Neuronal stem cell (in vitro differentiated cells): ENCODE measurements around the gene IFNB1.

ENCODE experiments used
- DNase-seq: peaks from one replicate; pipeline ENCODE4 v3.0.0-alpha.2; 2013; ENCODE audit warnings: low spot score
- H2AFZ ChIP-seq: one replicate; pipeline ENCODE4 v1.6.1; 2013; ENCODE audit warnings: mild to moderate bottlenecking, low read length, inconsistent platforms
- H2AK5ac ChIP-seq: 2 replicates; pipeline ENCODE4 v1.6.1; 2013; ENCODE audit warnings: low read depth, mild to moderate bottlenecking, inconsistent platforms, low read length, moderate library complexity, mixed read lengths
- H2BK120ac ChIP-seq: 2 replicates; pipeline ENCODE4 v1.6.1; 2013; ENCODE audit warnings: low read depth, mild to moderate bottlenecking, inconsistent platforms, low read length, moderate library complexity, mixed read lengths
- H2BK12ac ChIP-seq: one replicate; pipeline ENCODE4 v1.6.1; 2013; ENCODE audit warnings: low read length, inconsistent platforms
- H2BK15ac ChIP-seq: 2 replicates; pipeline ENCODE4 v1.6.1; 2013; ENCODE audit warnings: mild to moderate bottlenecking, low read length, inconsistent platforms, mixed read lengths
- H2BK5ac ChIP-seq: one replicate; pipeline ENCODE4 v1.6.1; 2013; ENCODE audit warnings: inconsistent platforms, mild to moderate bottlenecking, low read length, moderate library complexity
- H3K14ac ChIP-seq: one replicate; pipeline ENCODE4 v1.6.1; 2013; ENCODE audit warnings: low read length, inconsistent platforms
- H3K18ac ChIP-seq: 2 replicates; pipeline ENCODE4 v1.6.1; 2013; ENCODE audit warnings: low read length, inconsistent platforms
- H3K23ac ChIP-seq: 2 replicates; pipeline ENCODE4 v1.6.1; 2013; ENCODE audit warnings: low read depth, mild to moderate bottlenecking, mixed read lengths, low read length, inconsistent platforms; ENCODE audit not compliant: poor library complexity
- H3K27ac ChIP-seq: replicated peaks from 3 replicates; pipeline ENCODE4 v1.5.1; 2013; ENCODE audit warnings: low read length, inconsistent platforms
- H3K27me3 ChIP-seq, 3 experiments: 2 replicates each; pipeline ENCODE4 v1.6.1; 2013; ENCODE audit warnings: low read length in 3 of 3, mild to moderate bottlenecking in 2 of 3, inconsistent platforms in 1 of 3, low read depth in 1 of 3, mixed read lengths in 1 of 3, moderate library complexity in 1 of 3; ENCODE audit not compliant: control insufficient read depth in 3 of 3, insufficient read depth in 3 of 3
- H3K36me3 ChIP-seq, 2 donors: replicated peaks in 1 of 2; 2 replicates each; pipeline ENCODE4 v1.6.1; 2013; ENCODE audit warnings: low read length in 2 of 2; ENCODE audit not compliant: control insufficient read depth in 2 of 2, insufficient read depth in 2 of 2
- H3K4ac ChIP-seq: 2 replicates; pipeline ENCODE4 v1.6.1; 2013; ENCODE audit warnings: inconsistent platforms, mild to moderate bottlenecking, low read length, moderate library complexity
- H3K4me1 ChIP-seq, 2 donors: 1 replicate in 1 of 2; 2 replicates in 1 of 2; pipeline ENCODE4 v1.6.1; 2013; ENCODE audit warnings: low read length in 2 of 2, low read depth in 1 of 2; ENCODE audit not compliant: control insufficient read depth in 2 of 2, insufficient read depth in 1 of 2
- H3K4me2 ChIP-seq: one replicate; pipeline ENCODE4 v1.6.1; 2013; ENCODE audit warnings: mild to moderate bottlenecking, low read length, inconsistent platforms; ENCODE audit not compliant: insufficient read depth, poor library complexity, severe bottlenecking
- H3K4me3 ChIP-seq, 2 donors: 2 replicates each; pipeline ENCODE4 v1.5.1; 2013; ENCODE audit warnings: low read length in 2 of 2, mild to moderate bottlenecking in 2 of 2, inconsistent platforms in 1 of 2, moderate library complexity in 1 of 2
- H3K79me1 ChIP-seq: one replicate; pipeline ENCODE4 v1.6.1; 2013; ENCODE audit warnings: low read depth, mild to moderate bottlenecking, inconsistent platforms, low read length, moderate library complexity
- H3K9ac ChIP-seq: one replicate; pipeline ENCODE4 v1.6.1; 2013; ENCODE audit warnings: mild to moderate bottlenecking, low read depth, low read length, inconsistent platforms; ENCODE audit not compliant: poor library complexity
- H3K9me3 ChIP-seq, 2 donors: replicated peaks in 1 of 2; 2 replicates each; pipeline versions ENCODE3 to v1.6.1; 2013; ENCODE audit warnings: low read length in 2 of 2, mild to moderate bottlenecking in 2 of 2, inconsistent platforms in 1 of 2, low read depth in 1 of 2, mixed read lengths in 1 of 2, moderate library complexity in 1 of 2; ENCODE audit not compliant: control insufficient read depth in 2 of 2, insufficient read depth in 1 of 2
- H4K8ac ChIP-seq: one replicate; pipeline ENCODE4 v1.6.1; 2013; ENCODE audit warnings: low read depth, mild to moderate bottlenecking, inconsistent platforms, low read length, moderate library complexity
- H4K91ac ChIP-seq: one replicate; pipeline ENCODE4 v1.6.1; 2013; ENCODE audit warnings: low read length, low read depth, mild to moderate bottlenecking, inconsistent platforms; ENCODE audit not compliant: poor library complexity
- WGBS, 2 donors: extraction: QIAGEN DNeasy Blood & Tissue Kit; methylation state at CpG; one replicate each; pipeline ENCODE4 v1.1.7; 2013; ENCODE audit warnings: missing lambda C conversion rate in 2 of 2, mixed read lengths in 1 of 2; ENCODE audit not compliant: insufficient read length in 2 of 2, insufficient replicate concordance in 1 of 2; ENCODE audit errors: extremely low coverage in 2 of 2; 5-methylcytosine and 5-hydroxymethylcytosine counted together

Gene IFNB1

GRCh38 chr9:21056931-21057330 is 20.8 kb downstream of the IFNB1 start:
- H2BK5ac ChIP-seq, result no peak overlapping the region
- no peak overlapping the region for H3K18ac ChIP-seq
- H4K91ac ChIP-seq, result no peak overlapping the region
- H2AFZ ChIP-seq, result no peak overlapping the region
- no peak for DNase-seq
- H4K8ac ChIP-seq, result no peak overlapping the region
- no peaks in the 10 kb centered on the region for H3K9me3 ChIP-seq
- no peak overlapping the region for H3K14ac ChIP-seq
- no peak overlapping the region for H3K4ac ChIP-seq
- H3K27ac ChIP-seq, result no peak overlapping the region
- H2BK120ac ChIP-seq, result no peak overlapping the region
- H3K23ac ChIP-seq, result no peak overlapping the region
- H3K79me1 ChIP-seq, result no peaks in the 10 kb centered on the region
- H3K36me3 ChIP-seq, result no peaks in the 10 kb centered on the region
- H3K27me3 ChIP-seq, result no peaks in the 10 kb centered on the region
- no peak overlapping the region for H3K4me2 ChIP-seq
- H3K4me3 ChIP-seq, result no peak overlapping the region
- no peaks in the 10 kb centered on the region for H3K4me1 ChIP-seq
- H2BK15ac ChIP-seq, result no peak overlapping the region
- WGBS, 2 donors, result no CpG with 5 or more reads among the region's 1 CpG
- no peak overlapping the region for H2BK12ac ChIP-seq
- H2AK5ac ChIP-seq, result no peak overlapping the region
- H3K9ac ChIP-seq, result no peak overlapping the region

GRCh38 chr9:21053851-21054250 is 23.9 kb downstream of the IFNB1 start:
- H3K27ac ChIP-seq, result no peak overlapping the region
- no peak overlapping the region for H3K4ac ChIP-seq
- no peaks in the 10 kb centered on the region for H3K9me3 ChIP-seq
- no peak overlapping the region for H4K8ac ChIP-seq
- H4K91ac ChIP-seq, result no peak overlapping the region
- H3K4me1 ChIP-seq, result no peaks in the 10 kb centered on the region
- no peaks in the 10 kb centered on the region for H3K36me3 ChIP-seq
- no peak overlapping the region for H2BK5ac ChIP-seq
- H3K79me1 ChIP-seq, result no peaks in the 10 kb centered on the region
- no peak overlapping the region for H3K18ac ChIP-seq
- H3K23ac ChIP-seq, result no peak overlapping the region
- H2AFZ ChIP-seq, result no peak overlapping the region
- no peaks in the 10 kb centered on the region for H3K27me3 ChIP-seq
- H2BK12ac ChIP-seq, result no peak overlapping the region
- no CpG with 5 or more reads among the region's 2 CpGs for WGBS, 2 donors
- H3K4me3 ChIP-seq, result no peak overlapping the region
- no peak overlapping the region for H3K14ac ChIP-seq
- H2BK120ac ChIP-seq, result no peak overlapping the region
- DNase-seq, result no peak
- H2AK5ac ChIP-seq, result no peak overlapping the region
- no peak overlapping the region for H2BK15ac ChIP-seq
- H3K9ac ChIP-seq, result no peak overlapping the region
- H3K4me2 ChIP-seq, result no peak overlapping the region

GRCh38 chr9:21047281-21047691 is 30.5 kb downstream of the IFNB1 start:
- H3K9ac ChIP-seq, result no peak overlapping the region
- H3K18ac ChIP-seq, result no peak overlapping the region
- H3K14ac ChIP-seq, result no peak overlapping the region
- H3K4ac ChIP-seq, result no peak overlapping the region
- H2BK12ac ChIP-seq, result no peak overlapping the region
- H4K8ac ChIP-seq, result no peak overlapping the region
- H3K4me1 ChIP-seq, result no peaks in the 10 kb centered on the region
- WGBS, 2 donors, result no CpG with 5 or more reads among the region's 2 CpGs
- H3K36me3 ChIP-seq, result no peaks in the 10 kb centered on the region
- H2BK120ac ChIP-seq, result no peak overlapping the region
- H3K27ac ChIP-seq, result no peak overlapping the region
- no peak overlapping the region for H2BK15ac ChIP-seq
- H3K27me3 ChIP-seq, result peaks cover 0 to 2% (median 0%) of the 10 kb centered on the region in 3 experiments
- no peak overlapping the region for H3K4me2 ChIP-seq
- no peak overlapping the region for H3K23ac ChIP-seq
- no peaks in the 10 kb centered on the region for H3K9me3 ChIP-seq
- no peak overlapping the region for H4K91ac ChIP-seq
- DNase-seq, result no peak
- no peak overlapping the region for H3K4me3 ChIP-seq
- H2AK5ac ChIP-seq, result no peak overlapping the region
- no peak overlapping the region for H2BK5ac ChIP-seq
- H2AFZ ChIP-seq, result no peak overlapping the region
- no peaks in the 10 kb centered on the region for H3K79me1 ChIP-seq

- Histone ChIP-seq H2BK120ac (no peak overlapping the region), H3K79me1 (no peaks in the 10 kb centered on the region), H3K27ac (no peak overlapping the region), H3K27me3 (peaks cover 0 to 2% (median 0%) of the 10 kb centered on the region in 3 experiments), H2AK5ac (no peak overlapping the region), H4K91ac (no peak overlapping the region), H3K4me2 (no peak overlapping the region), H2BK15ac (no peak overlapping the region), H3K23ac (no peak overlapping the region), H3K4me3 (no peak overlapping the region), H3K4me1 (no peaks in the 10 kb centered on the region), H3K18ac (no peak overlapping the region), H2BK12ac (no peak overlapping the region), H3K9me3 (no peaks in the 10 kb centered on the region), H4K8ac (no peak overlapping the region), H3K4ac (no peak overlapping the region), H3K14ac (no peak overlapping the region), H2BK5ac (no peak overlapping the region), H2AFZ (no peak overlapping the region), H3K36me3 (no peaks in the 10 kb centered on the region), H3K9ac (no peak overlapping the region)
- WGBS, 2 donors, result no CpG with 5 or more reads among the region's 3 CpGs
- no peak for DNase-seq
Observed at GRCh38 chr9:21043841-21044240, 33.9 kb downstream of the IFNB1 start.
